ENCODE results near the gene HOXD1. TPM values are rescaled to one million over a fixed set of nuclear protein-coding genes. Genes with fewer than 3 reads are reported as not detected.

HOXD1 gene
- total RNA-seq (2021) (not detected in 2 replicates), Bru-seq, nascent RNA (not detected), BruChase-seq, experiment 1, labeled RNA remaining after a 2-hour chase (not detected), BruChase-seq, experiment 2, labeled RNA remaining after a 6-hour chase (not detected)
- long read RNA-seq = 0 reads

DNA sequence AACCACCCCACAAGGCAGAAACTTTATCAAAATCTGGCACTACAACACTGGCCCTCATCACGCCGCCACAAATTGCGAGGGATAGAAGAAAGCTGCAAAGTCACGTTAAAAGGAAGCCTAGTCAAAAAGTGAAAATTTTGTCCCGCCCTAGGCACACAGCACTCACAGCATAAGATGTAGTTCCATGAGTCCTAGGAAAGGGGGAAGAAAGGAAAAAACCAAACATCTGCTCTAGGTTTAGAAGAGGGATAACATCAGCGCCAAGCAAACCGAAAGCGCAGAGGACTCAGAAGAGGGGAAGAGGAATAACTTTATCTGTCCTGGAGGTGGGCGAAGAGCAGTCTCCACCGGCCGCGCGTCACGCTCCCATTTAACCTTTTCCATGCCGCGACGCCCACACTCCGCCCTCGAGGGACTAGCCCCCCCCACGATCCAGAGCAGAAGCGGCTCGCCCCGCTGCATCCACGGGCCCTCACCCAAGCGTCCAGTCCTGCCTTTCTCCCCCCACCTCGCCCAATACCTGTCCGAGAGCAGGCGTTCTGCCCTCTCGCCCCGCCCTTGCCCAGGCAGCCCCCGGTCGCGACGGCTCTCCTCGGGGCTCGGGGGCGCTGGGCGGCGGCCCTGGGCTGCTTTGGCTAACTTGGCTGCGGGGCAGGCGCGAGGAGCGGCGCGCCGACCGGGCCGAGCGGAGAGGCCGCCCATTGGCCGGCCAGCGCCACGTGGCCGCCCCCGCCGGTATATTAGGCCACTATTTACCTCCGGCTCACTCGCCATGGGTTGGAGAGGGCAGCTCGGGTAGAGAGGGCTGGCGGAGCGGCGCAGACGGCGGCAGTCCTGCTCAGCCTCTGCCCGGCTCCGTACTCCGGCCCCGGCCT is at the start of gene HOXD1:
Gene HOXD1, plus strand, starts transcription at position 770 of the 875 bp plus-strand sequence. CDS start 134 bp downstream, outside the sequence.
- no TSS peak for BruUV-seq (replicated peaks)
- intact Hi-C loops (cut with micrococcal nuclease; ENCODE audit: unreplicated experiment) = no loop called here
- H3K9me3 ChIP-seq (ENCODE audit: insufficient read depth, low read depth) = no peaks in the 10 kb centered on the region
- no peak within 1 kb of the TSS for H3K4me2 ChIP-seq
- H3K4me3 ChIP-seq = no peak within 1 kb of the TSS
- no peaks in the 10 kb centered on the region for H3K9me2 ChIP-seq (ENCODE audit: insufficient read depth)
- no peaks in the 10 kb centered on the region for H3K4me1 ChIP-seq (replicated peaks; ENCODE audit: insufficient read depth)
- POLR2A ChIA-PET (ENCODE audit: unreplicated experiment) = no interaction called here
- no peak within 1 kb of the TSS for H3K27ac ChIP-seq
- no peaks in the 10 kb centered on the region for H4K20me1 ChIP-seq (ENCODE audit: insufficient read depth)
- H2AFZ ChIP-seq = no peak within 1 kb of the TSS
- no peaks in the 10 kb centered on the region for H3K36me3 ChIP-seq (ENCODE audit: low read depth)
- TF ChIP-seq EZH2 (IDR thresholded peaks at IDR 0.05; ENCODE audit: low read depth) (no peak), CTCF (conservative IDR thresholded peaks at IDR 0.05) (no peak)
- peaks cover 49% of the 10 kb centered on the region for H3K27me3 ChIP-seq (ENCODE audit: insufficient read depth, low read depth)
- no peak for DNase-seq
- CTCF ChIA-PET = no interaction called here
- no peaks in the 10 kb centered on the region for H3F3A ChIP-seq (ENCODE audit: insufficient read depth, low read depth)
- no peaks in the 10 kb centered on the region for H3K79me2 ChIP-seq (ENCODE audit: low read depth)

DNA sequence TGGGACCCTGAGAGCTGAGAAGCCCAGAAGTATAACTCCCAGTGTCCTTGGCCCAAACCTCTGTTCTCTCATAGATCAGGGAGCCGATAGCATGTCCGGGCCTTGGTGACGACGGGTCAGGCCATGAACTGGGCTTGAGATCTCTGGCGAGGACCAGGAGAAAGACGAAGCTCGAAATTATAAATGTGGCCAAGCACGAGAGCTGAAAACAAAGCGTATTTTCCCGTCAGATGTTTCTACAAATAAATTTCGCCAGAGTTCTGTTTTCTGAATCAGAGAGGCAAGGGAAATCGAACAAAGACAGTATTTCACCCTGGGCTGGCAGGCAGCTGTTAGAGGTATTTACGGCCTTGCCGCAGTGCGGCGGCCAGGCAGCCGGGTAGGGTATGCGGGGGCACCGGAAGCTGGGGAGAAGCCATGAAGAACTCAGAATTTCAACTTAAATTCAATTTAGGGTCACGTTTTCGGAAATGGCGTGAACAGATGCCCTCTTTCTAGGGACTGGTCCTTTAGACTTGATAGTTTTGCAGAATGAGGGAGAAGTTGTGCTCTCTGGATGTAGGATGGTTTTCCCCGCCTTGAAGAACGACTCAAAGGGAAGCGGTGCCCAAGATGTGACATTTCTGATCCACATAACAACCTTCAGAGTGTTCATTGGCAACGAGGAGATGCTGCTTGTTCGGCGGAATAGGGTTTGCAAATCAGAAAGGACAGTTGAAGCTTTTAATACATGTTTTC is 49.4 kb upstream of the HOXD1 start:
- POLR2A ChIA-PET (ENCODE audit: unreplicated experiment) = interaction anchor here (0.7 kb wide), 1 partner anchor 1192 kb away, joined by 5 read pairs; no protein-coding TSS in a partner anchor
- intact Hi-C loops (cut with micrococcal nuclease; ENCODE audit: unreplicated experiment) = no loop called here
- CTCF ChIA-PET = interaction anchor here (1.4 kb wide), 1 partner anchor 515 kb away, joined by 11 read pairs; no protein-coding TSS in a partner anchor

More for the DNA sequence above, 49.4 kb upstream of the HOXD1 start:
- H2AFZ ChIP-seq = no peak overlapping the region
- BruUV-seq (replicated peaks) = no TSS peak
- H3K9me3 ChIP-seq (ENCODE audit: insufficient read depth, low read depth) = no peaks in the 10 kb centered on the region
- no peak overlapping the region for H3K4me3 ChIP-seq
- H4K20me1 ChIP-seq (ENCODE audit: insufficient read depth) = no peaks in the 10 kb centered on the region
- H3K36me3 ChIP-seq (ENCODE audit: low read depth) = no peaks in the 10 kb centered on the region
- H3F3A ChIP-seq (ENCODE audit: insufficient read depth, low read depth) = no peaks in the 10 kb centered on the region
- H3K79me2 ChIP-seq (ENCODE audit: low read depth) = no peaks in the 10 kb centered on the region
- no peak overlapping the region for H3K27ac ChIP-seq
- no peak for DNase-seq
- peaks cover 20% of the 10 kb centered on the region; the same call in 1 of the 2 replicates for H3K27me3 ChIP-seq (ENCODE audit: insufficient read depth, low read depth)
- no peak for TF ChIP-seq EZH2 (IDR thresholded peaks at IDR 0.05; ENCODE audit: low read depth)
- TF ChIP-seq CTCF (conservative IDR thresholded peaks at IDR 0.05) = no peak
- no peaks in the 10 kb centered on the region for H3K9me2 ChIP-seq (ENCODE audit: insufficient read depth)
- peak overlapping the region; percentile 1; the same call in 1 of the 2 replicates for H3K4me2 ChIP-seq
- no peaks in the 10 kb centered on the region for H3K4me1 ChIP-seq (replicated peaks; ENCODE audit: insufficient read depth)
